A549 treated with Mapracorat at 1 μM for 4 hours (cell line): ENCODE data around the gene CREG1. TPM values are rescaled to one million over a fixed set of nuclear protein-coding genes. Genes with fewer than 3 reads are reported as not detected.

Experiments
- total RNA-seq: library from RNA; stranded (reverse); fragments of 200-300 nt; extraction: Qiagen RNA extraction; gene quantifications from 5 replicates; pipeline ENCODE4 v1.2.3, GENCODE V29; 2022

The CREG1 gene
- total RNA-seq, result 70.7 to 97.2 TPM (median 87.7 TPM) in 5 replicates

GRCh38 chr1:167553136-167554027 lies at the start of gene CREG1:
CREG1 (minus strand) TSS chr1:167553762.

GRCh38 chr1:167518331-167518700 lies 35.2 kb downstream of the CREG1 start, which contains the start of gene CD247:
CD247 (minus strand) TSS chr1:167518529; CDS start chr1:167518465, 64 bp downstream.

Other genes with a start within 250 kb of the CREG1 start
- gene CD247, start 35.2 kb downstream of the CREG1 start, total RNA-seq, result 0.30 to 0.93 TPM (median 0.45 TPM) in 5 replicates
- gene RCSD1, start 76.5 kb upstream of the CREG1 start, total RNA-seq, result 0.05 to 0.09 TPM (median 0.07 TPM) in 3 of 5 replicates, not detected in the others
- gene MPZL1, start 168.2 kb upstream of the CREG1 start, total RNA-seq, result 94.6 to 126 TPM (median 118 TPM) in 5 replicates